PFSK-1 (cell line): ENCODE results near the gene PPM1N.

ENCODE experiments used
- FOXP2 ChIP-seq: optimal IDR thresholded peaks from 2 replicates; pipeline ENCODE3; 2011; ENCODE audit warnings: borderline replicate concordance, control low read depth, inconsistent platforms; ENCODE audit not compliant: insufficient read depth; ENCODE audit errors: extremely low read length, extremely low read depth
- POLR2AphosphoS5 ChIP-seq: IDR thresholded peaks from 2 replicates; pipeline ENCODE4 v1.6.1; 2012; ENCODE audit warnings: low read depth, mild to moderate bottlenecking, control low read depth, low read length, moderate library complexity
- REST ChIP-seq, 2 experiments: IDR thresholded peaks; 2 replicates each; pipeline versions ENCODE4 v1.6.1 to v1.8.0; 2011 to 2012; ENCODE audit warnings: low read depth in 2 of 2, low read length in 2 of 2, control low read depth in 1 of 2, inconsistent platforms in 1 of 2, mild to moderate bottlenecking in 1 of 2, moderate library complexity in 1 of 2; ENCODE audit not compliant: insufficient read depth in 1 of 2
- SIN3A ChIP-seq: IDR thresholded peaks from 2 replicates; pipeline ENCODE4 v1.6.1; 2012; ENCODE audit warnings: mild to moderate bottlenecking, low read length, moderate library complexity, borderline replicate concordance; ENCODE audit not compliant: insufficient read depth
- TAF1 ChIP-seq: IDR thresholded peaks from 2 replicates; pipeline ENCODE4 v1.6.1; 2012; ENCODE audit warnings: low read length, control low read depth, borderline replicate concordance; ENCODE audit not compliant: insufficient read depth

DNA sequence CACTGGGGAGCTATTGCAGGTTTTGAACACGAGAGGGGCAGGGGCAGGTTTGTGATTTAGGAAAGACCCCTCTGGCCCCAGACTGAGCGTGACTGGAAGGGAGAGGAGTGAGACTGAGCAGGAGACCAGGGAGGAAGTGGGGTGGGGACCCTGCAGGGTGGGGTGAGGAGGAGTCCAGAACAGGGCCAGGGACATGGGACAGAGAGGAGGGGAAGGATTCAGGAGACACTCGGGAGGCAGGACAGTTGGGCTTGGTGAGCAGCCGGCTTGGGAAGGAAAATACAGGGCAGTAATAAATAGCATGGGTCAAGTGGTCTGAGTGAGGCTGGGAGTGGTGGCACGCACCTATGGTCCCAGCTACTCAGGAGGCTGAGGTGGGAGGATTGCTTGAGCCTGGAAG, 21.1 kb upstream of the PPM1N start:
- no peak for TF ChIP-seq REST (IDR thresholded peaks at IDR 0.05; ENCODE audit: insufficient read depth in 1 of 2, low read depth in 2 of 2, low read length in 2 of 2)
- no peak for TF ChIP-seq POLR2AphosphoS5
- no peak for TF ChIP-seq SIN3A
- no peak for TF ChIP-seq TAF1
- TF ChIP-seq FOXP2: no peak
